Measurements from ENCODE around the gene ZDHHC11B.
"Not testable (repeated sequence)": the region's sequence is repeated elsewhere in the genome, so short reads cannot be mapped to it uniquely, and the experiment has no call there.

Gene ZDHHC11B

DNA sequence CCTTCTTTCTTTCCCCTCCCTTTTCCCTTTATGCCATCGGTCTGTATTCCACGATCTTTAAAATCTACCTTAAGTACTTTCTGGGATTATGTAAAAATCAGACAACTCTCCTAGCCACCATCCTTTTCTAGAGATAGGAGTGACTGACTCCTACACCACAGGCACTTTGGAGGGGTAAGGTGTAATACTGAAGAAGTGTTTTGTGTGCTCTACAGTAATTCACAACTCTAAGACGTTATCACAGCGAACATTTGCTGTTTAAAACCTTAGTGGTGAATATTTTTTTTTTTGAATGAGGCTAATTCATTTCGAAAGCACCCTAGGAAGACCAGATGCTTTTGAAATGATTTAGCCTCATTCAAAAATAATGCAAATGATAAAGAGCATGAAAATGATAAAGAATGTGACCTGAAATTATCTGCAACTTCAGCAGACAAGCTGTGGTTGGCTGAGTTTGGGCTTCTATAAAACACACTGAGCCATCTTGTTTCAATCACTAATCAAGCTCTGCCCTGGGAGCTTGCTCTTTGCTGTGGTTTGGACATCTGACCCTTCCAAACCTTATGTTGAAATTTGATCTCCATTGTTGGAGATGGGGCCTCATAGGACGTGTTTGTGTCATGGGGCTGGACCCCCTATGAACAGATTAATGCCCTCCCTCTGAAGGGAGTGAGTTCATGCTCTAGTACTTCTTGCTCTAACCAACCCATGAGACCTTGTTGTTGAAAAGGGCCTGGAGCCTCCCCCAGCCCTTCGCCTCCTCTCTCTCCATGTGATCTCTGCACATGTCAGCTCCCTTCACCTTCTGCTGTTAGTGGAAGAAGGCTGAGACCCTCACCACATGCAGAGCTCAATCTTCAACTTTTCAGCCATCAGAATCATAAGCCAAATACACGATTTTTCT lies 70.1 kb downstream of the ZDHHC11B start:
- not testable (repeated sequence) for DNase-seq

DNA sequence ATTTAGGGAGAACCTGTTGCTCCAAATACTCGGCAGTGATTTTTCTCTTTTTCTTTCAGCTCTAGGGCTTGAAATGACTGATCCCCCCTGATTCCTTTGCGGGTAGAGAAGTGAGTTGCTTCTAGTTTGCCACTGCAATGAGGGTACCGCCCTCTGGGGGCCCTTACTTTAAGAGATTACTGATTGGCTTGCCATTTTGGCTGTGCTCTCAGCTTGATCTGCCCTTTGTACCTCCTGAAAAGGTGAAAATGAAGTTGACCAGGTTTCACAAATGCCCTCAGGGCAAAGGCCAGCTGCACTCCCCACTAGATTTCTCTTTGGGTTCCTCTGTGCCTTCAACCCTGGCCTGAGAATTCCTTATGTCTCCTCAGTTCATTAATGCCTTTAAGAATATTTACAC lies 70.8 kb downstream of the ZDHHC11B start:
- not testable (repeated sequence) for DNase-seq

DNA sequence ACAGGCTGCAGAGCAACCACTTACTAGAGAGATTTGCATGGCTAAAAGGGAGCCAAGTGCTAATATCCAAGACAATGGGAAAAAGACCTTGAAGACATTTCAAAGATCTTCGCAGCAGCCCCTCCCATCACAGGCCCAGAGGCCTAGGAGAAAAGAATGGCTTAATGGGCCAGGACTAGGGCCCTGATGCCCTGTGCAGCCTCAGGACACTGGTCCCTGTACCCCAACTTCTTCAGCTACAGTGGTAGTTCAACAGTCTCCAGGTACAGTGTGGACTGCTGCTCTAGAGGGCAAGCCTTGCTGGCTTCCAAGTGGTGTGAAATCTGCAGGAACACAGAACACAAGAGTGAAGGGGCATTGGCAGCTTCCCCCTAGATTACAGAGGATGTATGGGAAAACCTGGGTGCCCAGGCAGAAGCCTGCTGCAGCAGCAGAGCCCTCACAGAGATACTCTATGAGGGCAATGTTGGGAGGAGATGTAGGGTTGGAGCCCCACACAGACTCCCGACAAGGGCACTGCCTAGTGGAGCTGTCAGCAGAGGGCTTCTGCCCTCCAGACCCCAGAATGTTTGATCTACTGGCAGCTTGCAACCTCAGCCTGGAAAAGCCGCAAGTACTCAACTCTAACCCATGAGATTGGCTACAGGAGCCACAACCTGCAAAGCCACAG lies 75.5 kb downstream of the ZDHHC11B start:
- not testable (repeated sequence) for DNase-seq

DNA sequence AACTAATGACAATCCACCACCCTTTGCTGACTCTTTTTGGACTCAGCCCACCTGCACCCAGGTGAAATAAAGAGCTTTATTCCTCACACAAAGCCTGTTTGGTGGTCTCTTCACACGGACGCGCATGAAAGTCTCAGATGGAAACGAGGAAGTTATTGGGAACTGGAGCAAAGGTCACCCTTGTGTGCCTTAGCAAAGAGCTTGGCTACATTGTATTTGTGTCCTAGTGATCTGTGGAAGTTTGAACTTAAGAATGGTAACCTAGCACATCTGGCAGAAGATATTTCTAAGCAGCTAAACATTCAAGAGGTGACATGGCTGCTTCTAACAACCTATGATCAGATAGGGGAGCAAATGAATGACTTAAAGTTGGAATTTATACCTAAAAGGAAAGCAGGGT lies 76.2 kb downstream of the ZDHHC11B start:
- DNase-seq = not testable (repeated sequence)

DNA sequence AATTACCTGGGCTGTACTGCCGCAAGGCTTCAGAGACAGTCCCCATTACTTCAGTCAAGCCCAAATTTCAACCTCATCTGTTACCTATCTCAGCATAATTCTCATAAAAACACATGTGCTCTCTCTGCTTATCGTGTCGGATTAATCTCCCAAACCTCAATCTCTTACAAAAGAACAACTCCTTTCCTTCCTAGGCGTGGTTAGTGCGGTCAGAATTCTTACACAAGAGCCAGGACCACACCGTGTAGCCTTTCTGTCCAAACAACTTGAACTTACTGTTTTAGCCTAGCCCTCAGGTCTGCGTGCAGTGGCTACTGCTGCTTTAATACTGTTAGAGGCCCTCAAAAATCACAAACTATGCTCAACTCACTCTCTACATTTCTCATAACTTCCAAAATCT lies 78.4 kb downstream of the ZDHHC11B start:
- not testable (repeated sequence) for DNase-seq

DNA sequence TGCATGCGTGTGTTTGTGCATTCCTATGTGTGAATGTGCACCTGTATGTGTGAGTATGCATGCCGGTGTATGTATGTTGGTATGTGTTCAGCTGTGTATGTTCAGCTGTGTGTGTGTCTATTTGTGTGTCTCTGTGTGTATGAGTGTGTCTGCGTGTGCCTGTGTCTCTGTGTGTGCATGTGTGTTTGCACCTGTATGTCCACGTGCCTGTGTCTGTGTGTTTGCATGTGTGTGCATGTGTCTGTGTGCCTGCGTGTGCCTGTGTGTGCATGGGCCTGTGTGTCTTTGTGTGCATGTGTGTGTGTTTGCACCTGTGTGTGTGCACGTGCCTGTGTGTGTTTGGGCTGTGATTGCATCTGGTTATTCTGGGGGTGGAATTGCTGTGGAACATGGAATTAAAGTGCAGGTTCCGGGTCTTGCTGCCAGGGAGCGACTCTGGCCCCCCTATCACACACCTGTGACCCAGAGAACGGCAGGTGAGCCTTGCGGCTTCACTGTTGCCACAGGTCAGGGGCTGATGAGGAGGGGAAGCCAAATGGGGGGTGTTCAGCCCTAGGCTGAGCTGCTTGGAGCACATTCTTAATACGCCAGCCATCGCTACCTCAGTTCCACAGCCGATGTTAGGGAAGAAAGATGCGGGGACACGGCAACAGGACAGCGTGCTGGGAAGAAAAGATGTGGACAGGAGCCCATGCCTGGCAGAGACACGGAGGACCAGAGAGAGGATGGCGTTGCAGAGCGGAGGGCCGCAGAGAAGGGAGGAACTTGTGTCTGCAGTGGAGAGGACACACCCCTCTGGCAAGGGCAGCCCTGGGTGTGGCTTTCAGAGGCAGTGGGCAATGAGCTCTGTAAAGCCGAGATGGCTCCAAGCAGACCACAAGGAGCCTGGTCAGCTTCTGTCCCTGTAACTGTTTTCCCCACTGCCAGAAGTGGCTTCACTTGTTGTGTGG lies 87.5 kb downstream of the ZDHHC11B start:
- not testable (repeated sequence) for DNase-seq

DNA sequence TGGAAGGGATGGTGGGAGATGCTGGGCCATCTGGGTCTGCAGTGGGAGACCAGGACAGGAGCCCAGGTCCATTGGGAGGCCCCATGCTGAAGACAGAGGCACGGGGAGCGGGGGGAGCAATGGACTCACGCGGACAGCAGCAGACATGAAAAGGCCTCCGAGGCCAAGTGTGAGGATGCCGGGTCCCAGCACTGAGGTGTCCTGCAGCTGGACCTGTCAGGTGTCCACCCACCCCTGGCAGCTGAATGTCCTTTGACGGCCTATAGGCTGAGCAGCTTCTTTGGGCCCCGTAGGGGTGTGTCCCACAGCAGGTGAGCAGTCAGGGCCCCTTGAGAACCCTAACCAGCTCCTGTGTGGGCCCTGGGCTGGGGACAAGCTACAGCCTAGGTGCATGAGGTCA lies 88.3 kb downstream of the ZDHHC11B start:
- DNase-seq = not testable (repeated sequence)

DNA sequence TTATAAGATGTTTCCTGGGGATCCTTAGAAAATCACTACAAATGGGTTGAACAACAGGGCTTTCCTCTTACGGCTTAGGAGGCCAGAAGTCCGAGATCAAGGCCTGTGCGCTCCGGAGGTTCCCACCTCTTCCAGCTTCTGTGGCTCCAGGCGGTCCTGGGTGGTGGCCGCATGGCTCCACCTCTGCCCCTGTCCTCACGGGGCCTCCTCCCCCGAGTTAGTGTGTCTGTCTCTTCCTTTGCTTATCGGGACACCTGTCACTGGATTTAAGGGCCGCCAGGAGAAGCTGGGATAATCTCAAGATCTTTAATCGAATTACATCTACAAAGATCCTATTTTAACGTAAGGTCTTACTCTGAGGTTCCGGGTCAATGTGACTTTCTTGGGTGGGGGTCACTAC lies 89.1 kb downstream of the ZDHHC11B start:
- not testable (repeated sequence) for DNase-seq

DNA sequence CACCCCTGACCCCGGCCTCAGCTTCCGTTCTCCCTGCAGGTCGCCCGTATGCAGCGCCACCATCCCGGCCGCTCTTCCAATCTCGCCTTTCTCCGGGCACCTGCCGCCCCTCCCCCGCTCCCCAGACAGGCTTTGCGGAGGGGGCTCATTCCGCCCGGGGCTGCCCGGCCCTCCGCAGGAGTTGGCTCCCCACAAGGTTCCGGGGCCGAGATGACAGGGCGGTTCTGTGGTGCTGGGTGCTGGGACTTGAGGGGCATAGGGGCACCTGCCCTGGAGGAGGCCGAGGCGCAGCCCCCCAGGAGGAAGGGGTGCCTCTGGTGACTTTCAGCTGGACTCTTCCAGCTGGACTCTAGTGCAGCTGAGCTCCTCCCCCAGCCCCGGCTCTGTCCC lies 90.5 kb downstream of the ZDHHC11B start:
- DNase-seq = not testable (repeated sequence)

DNA sequence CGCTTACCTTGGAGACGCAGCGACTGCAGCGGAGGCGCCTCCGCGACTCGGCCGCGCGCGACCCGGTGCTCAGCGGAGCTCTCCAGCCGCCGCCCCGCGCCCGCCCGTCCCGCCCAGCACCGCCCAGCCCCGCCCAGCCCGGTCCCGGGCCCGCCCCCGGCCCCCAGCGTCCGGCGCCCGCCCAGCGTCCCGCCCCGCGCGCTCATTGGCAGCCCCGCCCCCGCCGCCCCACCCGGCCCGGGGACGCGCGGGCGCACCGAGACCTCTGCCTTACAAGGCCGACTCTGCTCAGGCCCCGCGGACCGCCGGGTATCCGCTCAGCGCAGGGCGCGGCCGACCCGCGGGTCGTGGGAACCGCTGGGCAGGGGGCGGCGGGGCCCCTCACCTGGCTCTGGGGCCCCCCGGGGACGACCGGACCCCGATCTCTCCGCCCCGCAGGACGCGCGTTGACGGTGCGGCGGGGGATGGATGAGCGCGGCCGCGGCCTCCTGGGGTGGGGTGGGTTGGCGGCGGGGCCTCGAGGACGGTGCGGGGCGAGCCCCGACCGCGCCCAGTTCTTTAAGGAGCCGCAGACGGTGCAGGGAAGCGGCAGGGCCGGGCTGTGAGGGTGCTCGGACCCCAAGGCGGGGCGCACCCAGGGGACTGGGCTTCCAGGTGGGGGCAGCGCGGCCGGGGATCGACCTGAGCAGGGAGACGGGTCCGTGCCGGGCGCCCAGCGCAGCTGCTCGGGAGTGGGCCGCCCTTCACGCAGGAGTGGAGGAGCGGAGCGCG lies 91.1 kb downstream of the ZDHHC11B start, which contains the start of gene TPPP:
TPPP (minus strand) TSS at position 82 of the 771 bp plus-strand sequence. CDS start 15,292 bp downstream, outside the sequence.
- peak; percentile 80 to 85 for DNase-seq

DNA sequence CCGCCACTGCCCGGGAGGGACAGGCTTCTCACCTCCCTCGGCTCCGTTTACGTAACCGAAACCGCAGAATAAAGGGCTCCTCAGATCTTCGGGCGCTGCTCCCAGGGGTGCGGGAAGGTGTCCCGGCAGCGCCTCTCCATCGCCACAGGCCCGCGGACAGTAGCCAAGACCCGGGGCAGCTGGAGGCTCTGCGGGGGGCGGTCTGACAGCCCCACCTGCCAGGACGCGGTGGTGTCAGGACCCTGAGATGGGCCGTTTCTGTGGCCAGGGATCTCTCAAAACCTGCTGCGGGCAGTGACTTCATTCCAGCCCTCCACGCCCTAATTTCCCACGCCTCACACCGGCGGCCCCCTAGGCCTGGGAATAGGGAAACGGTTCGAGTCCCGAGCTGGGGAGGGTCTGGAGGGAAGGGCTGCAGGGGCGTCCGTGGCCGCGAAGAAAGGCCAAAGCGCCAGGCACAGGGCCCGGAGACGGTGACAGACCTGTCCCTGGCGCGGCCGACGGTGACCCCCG lies 91.9 kb downstream of the ZDHHC11B start:
- peak; percentile 31 to 47 for DNase-seq

DNA sequence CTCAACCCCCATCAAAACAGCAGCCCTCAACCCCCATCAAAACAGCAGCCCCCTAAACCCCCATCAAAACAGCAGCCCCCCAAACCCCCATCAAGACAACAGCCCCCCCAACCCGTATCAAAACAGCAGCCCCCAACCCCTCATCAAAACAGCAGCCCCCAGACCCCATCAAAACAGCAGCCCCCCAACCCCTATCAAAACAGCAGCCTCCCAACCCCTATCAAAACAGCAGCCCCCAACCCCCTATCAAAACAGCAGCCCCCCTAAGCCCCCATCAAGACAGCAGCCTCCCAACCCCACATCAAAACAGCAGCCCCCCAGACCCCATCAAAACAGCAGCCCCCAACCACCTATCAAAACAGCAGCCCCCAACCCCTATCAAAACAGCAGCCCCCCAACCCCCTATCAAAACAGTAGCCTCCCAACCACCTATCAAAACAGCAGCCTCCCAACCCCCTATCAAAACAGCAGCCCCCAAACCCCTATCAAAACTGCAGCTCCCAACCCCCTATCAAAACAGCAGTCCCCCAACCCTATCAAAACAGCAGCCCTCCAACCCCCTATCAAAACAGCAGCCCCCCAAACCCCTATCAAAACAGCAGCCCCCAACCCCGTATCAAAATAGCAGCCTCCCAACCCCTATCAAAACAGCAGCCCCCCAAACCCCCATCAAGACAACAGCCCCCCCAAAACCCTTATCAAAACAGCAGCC lies 92.6 kb downstream of the ZDHHC11B start:
- no peak for DNase-seq

DNA sequence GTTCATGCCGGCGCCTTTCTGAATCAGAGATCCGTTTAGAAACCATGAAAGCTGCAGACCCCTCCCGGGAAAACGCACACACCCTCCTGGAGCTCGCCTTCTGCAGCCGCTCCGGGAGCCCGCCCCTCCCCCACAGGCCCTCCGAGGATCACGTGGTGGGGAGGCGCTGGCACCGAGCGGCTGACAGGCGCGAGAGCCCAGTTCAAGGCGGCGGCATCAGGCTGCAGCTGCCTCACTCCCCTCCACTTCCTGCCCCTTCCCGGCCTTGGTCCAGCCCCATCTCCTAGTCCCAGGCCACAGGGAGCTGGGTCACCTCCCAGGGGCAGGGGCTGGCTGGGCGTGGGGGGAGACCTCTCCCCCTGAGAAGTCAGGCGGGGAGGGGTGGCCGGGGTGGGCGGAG lies 93.5 kb downstream of the ZDHHC11B start:
- not testable (repeated sequence) for DNase-seq

DNA sequence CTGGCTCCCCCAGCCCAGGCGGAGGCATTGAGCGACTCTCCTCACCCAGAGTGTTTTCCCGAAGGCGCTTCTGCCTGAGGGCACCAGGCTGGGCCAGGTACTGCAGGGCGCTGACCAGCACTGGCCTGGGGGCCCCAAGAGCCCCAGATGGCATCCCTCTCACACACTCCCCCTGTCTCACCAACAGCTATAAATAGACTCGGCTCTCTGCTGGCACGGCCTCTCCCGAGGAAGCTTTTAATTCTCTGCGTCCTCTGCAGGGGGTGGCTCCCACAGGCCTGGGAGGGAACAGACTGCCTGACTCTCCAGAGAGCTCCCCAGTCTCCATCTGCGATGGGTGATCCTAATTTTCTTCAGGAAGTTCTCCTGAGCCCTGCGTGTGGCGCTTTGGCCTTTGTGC lies 94.2 kb downstream of the ZDHHC11B start:
- DNase-seq = not testable (repeated sequence)

DNA sequence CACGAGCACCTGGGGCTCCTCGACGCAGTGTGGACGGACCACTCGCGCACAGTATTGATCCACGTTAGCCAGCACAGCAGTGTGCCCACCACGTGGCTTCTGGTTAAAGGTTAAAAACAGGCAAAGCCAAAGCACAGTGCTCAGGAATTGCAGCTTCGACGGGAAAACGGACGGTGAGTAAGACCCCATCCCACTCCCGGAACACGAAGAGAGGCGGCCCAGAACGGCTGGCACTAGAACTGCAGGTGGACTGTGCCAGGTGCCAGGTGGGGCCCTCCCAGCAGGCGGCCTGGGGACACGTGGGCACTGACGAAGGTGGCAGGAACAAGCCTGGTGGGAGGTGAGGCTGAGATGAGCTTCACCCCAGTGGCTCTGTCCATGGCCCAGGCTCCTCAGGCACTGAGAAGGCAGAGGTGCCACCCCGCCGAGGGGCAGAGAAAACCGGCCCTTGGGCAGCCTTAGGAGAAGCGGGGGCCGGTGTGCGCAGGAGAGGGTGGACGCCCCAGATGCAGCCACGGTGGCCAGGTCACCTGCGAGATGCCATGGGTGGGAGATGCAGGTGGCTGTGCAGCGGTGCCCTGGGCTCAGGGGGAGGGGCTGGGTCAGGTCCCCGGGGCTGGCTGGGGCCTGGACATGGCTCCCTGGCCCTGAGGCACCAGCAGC lies 96.0 kb downstream of the ZDHHC11B start:
- not testable (repeated sequence) for DNase-seq

DNA sequence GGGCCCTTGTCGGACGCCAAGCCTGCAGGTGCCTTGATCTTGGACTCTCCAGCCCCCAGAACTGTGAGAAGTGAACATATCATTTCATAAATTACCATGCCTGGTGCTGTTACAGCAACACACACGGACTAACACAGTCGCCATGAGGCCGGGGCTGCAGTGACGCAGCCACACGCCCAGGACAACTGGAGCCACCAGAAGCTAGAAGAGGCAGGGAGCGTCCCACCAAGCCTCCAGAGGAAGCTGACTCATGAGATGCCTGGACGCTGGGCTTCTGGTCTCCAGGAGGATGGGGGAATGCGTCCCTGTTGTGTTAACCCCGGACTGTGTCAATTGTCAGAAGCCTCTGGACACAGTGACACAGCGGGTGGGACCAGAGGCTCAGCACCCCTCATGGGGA lies 97.6 kb downstream of the ZDHHC11B start:
- DNase-seq = not testable (repeated sequence)

DNA sequence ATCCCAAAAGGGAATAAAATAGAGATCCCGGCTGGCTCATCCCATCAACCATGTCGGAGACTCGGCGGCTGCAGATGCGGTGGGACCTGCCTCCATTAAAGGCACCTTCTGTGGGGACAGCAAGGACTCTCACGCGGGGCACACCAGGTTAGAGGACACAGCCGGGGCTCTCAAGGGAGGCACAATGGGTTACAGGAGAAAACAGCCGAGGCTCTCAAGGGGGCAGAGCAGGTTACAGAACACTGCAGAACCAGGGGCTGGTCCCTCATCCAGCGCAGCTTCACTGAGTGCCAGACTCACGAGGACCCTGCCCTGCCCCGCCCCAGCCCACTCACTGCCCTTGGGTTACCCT lies 98.4 kb downstream of the ZDHHC11B start:
- not testable (repeated sequence) for DNase-seq

DNA sequence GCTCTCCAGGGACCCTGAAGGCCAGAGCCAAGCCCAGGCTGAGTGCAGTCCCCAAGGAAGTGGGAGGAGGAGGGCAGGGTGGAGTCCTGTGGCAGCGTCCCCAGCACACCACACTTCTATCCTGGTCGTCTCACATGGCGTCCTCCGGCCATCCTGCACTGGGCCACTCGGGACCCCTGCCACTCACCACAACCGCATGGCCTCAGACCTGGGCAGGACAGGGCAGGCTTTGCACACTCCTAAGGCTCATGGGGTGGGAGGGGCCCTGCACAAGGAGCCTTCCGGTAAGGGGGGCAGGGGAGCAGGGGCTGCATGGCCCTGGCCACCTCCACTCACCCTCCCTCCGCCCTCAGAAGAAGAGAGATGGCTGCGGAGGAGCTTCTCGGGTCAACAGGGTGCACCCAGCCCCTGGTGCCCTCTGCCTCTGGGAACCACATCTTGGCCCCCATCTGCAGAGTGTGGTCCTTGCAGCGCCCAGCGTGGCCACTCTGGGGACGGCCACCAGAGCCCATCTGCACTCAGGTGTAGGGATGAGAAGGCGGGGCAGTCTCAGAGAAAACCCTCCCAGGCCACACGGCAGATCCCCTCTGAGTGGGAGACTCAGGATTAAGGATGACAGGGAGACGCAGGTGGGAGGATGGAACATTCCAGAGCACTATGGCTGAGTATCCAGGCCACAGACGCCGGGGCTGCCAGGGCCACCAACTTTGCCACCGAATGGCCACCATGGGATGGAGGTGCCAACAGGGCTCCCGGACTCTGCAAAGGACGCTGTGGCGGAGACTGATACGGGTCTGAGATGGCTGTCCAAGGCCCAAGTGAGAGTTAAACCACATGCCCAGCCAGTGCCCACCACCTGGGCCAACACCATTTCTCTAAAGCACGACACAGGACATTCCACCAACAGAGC lies 99.0 kb downstream of the ZDHHC11B start:
- DNase-seq = no peak

DNA sequence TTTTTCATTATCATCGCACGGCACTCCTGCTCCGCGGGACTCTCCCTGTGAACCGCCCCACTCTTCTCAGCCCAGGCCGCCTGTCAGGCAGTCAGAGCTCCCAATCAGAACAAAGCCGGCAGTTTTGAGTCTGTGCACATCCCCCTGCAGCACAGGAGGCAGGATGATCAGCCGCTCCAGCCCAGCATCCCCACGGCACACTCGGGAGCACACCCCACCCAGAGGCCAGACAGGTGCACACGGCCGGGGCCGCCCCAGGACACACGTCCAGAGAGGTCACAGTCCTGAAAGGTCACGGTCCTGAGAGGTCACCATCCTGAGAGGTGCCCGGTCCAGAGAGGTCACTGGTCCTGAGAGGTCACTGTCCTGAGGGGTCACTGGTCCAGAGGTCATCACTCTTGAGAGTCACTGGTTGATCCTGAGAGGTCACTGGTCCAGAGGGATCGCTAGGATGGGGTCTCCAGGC lies 99.7 kb downstream of the ZDHHC11B start:
- DNase-seq = no peak
